Tibial artery (tissue), 4 donors: ENCODE measurements around the gene RGR.

ENCODE experiments used
- DNase-seq, 2 donors: peaks; one replicate each; pipeline ENCODE4 v3.0.0-alpha.2; 2019
- H3K27ac ChIP-seq, 2 donors: fragments of 200-600 bp; sonication (generic) in 1 of 2; 1 replicate in 1 of 2; 2 replicates in 1 of 2; pipeline ENCODE4 v1.5.1; 2018 to 2019; ENCODE audit warnings: mild to moderate bottlenecking in 1 of 2
- H3K27me3 ChIP-seq, 2 donors: fragments of 200-600 bp; sonication (generic) in 1 of 2; one replicate each; pipeline versions ENCODE4 v1.5.1 to v1.6.0; 2016 to 2019
- H3K36me3 ChIP-seq, 3 donors: fragments of 200-600 bp; sonication (generic) in 2 of 3; one replicate each; pipeline ENCODE4 v1.5.1; 2016 to 2019; ENCODE audit warnings: mild to moderate bottlenecking in 2 of 3
- H3K4me1 ChIP-seq, 4 donors: fragments of 200-600 bp; sonication (generic) in 2 of 4; 1 replicate in 3 of 4; 2 replicates in 1 of 4; pipeline ENCODE4 v1.5.1; 2016 to 2019
- H3K4me3 ChIP-seq, 2 donors: fragments of 200-600 bp; sonication (generic) in 1 of 2; 1 replicate in 1 of 2; 2 replicates in 1 of 2; pipeline ENCODE4 v1.5.1; 2018 to 2019; ENCODE audit warnings: mild to moderate bottlenecking in 2 of 2
- H3K9me3 ChIP-seq, 3 donors: fragments of 200-600 bp; sonication (generic) in 1 of 3; one replicate each; pipeline ENCODE4 v1.5.1; 2016 to 2019
- CTCF ChIP-seq, 2 experiments: fragments of 200-600 bp in 1 of 2; fragments of 450-650 bp in 1 of 2; IDR thresholded peaks; one replicate each; pipeline ENCODE4 v1.5.1; 2017 to 2019; ENCODE audit warnings: antibody characterized with exemption in 2 of 2, mild to moderate bottlenecking in 1 of 2, moderate library complexity in 1 of 2
- intact Hi-C: fragments of 100-400 bp; cut with DNase I; formaldehyde crosslinking; loops from one replicate; pipeline ENCODE4 v1.15.0; 2023; ENCODE audit warnings: low total_unique reads

RGR gene

GRCh38 chr10:84302223-84302622 lies 57.4 kb downstream of the RGR start:
- Histone ChIP-seq H3K27ac (no peak overlapping the region), H3K9me3 (no peaks in the 10 kb centered on the region), H3K4me3 (no peak overlapping the region), H3K36me3 (no peaks in the 10 kb centered on the region), H3K4me1 (peaks cover 0 to under 1% (median 0%) of the 10 kb centered on the region in 4 donors), H3K27me3 (no peaks in the 10 kb centered on the region)
- DNase-seq: no peak
- TF ChIP-seq CTCF (IDR thresholded peaks at IDR 0.05): no peak
- intact Hi-C loops: no loop called here

GRCh38 chr10:84306751-84307384 lies 62.0 kb downstream of the RGR start:
- no peak for DNase-seq
- Histone ChIP-seq H3K27ac (no peak overlapping the region), H3K27me3 (no peaks in the 10 kb centered on the region), H3K36me3 (no peaks in the 10 kb centered on the region), H3K9me3 (no peaks in the 10 kb centered on the region), H3K4me1 (peaks cover 0 to 11% (median 2%) of the 10 kb centered on the region in 4 donors), H3K4me3 (no peak overlapping the region)
- intact Hi-C loops: no loop called here
- no peak for TF ChIP-seq CTCF (IDR thresholded peaks at IDR 0.05)

GRCh38 chr10:84308021-84308420 lies 63.2 kb downstream of the RGR start:
- no peak overlapping the region for H3K27ac ChIP-seq
- H3K9me3 ChIP-seq: no peaks in the 10 kb centered on the region
- no peaks in the 10 kb centered on the region for H3K27me3 ChIP-seq
- H3K4me3 ChIP-seq: no peak overlapping the region
- no peak for DNase-seq
- intact Hi-C loops: no loop called here
- no peaks in the 10 kb centered on the region for H3K36me3 ChIP-seq
- TF ChIP-seq CTCF (IDR thresholded peaks at IDR 0.05): no peak
- H3K4me1 ChIP-seq: peaks cover 0 to 11% (median 2%) of the 10 kb centered on the region in 4 donors

GRCh38 chr10:84308481-84309304 lies 63.8 kb downstream of the RGR start:
- H3K4me1 ChIP-seq: peaks cover 0 to 11% (median 2%) of the 10 kb centered on the region in 4 donors
- no peak overlapping the region for H3K27ac ChIP-seq
- no peak for TF ChIP-seq CTCF (IDR thresholded peaks at IDR 0.05)
- H3K4me3 ChIP-seq: no peak overlapping the region
- no peaks in the 10 kb centered on the region for H3K36me3 ChIP-seq
- no peaks in the 10 kb centered on the region for H3K9me3 ChIP-seq
- intact Hi-C loops: no loop called here
- no peaks in the 10 kb centered on the region for H3K27me3 ChIP-seq
- no peak for DNase-seq
